K562 (cell line): ENCODE data around the gene WFIKKN1. TPM values are rescaled to one million over a fixed set of nuclear protein-coding genes. Genes with fewer than 3 reads are reported as not detected.

ENCODE experiments used
- ATAC-seq: fragments of 200-7000 bp; cut with Tn5 transposase; 3 replicates; pipeline ENCODE4 v1.9.1; 2020; ENCODE audit warnings: moderate library complexity
- BruUV-seq: library from RNA; stranded (reverse); fragments of 400-500 nt; replicated peaks from 2 replicates; lab custom pipeline; 2021; lab: Mats Ljungman, UMichigan
- CTCF ChIA-PET: fragments of 300-600 bp; formaldehyde crosslinking; extraction: SDS; loops from one replicate; lab custom pipeline; 2021; ENCODE audit warnings: low intra/inter-chr PET ratio; lab: Yijun Ruan, JAX
- POLR2A ChIA-PET: fragments of 300-600, 350-650 bp; sonication (Branson Sonifier 250); formaldehyde crosslinking; extraction: SDS; loops from one replicate; lab custom pipeline; 2021; ENCODE audit warnings: antibody characterized with exemption, inconsistent platforms; lab: Yijun Ruan, JAX
- DNase-seq, 4 experiments: peaks; one replicate each; pipeline versions ENCODE4 v3.0.0 to v3.0.0-alpha.2; 2011 to 2018; ENCODE audit warnings: low spot score in 3 of 4, mixed read lengths in 3 of 4; ENCODE audit errors: extremely low read depth in 1 of 4
- FAIRE-seq: peaks from 2 replicates; lab custom pipeline; 2011; peaks lifted over from hg19 to GRCh38; lab: Jason Lieb, UNC
- H2AFZ ChIP-seq: 2 replicates; pipeline ENCODE4 v1.6.0; 2011; ENCODE audit warnings: low read depth, low read length, control low read depth, inconsistent platforms
- H3K27ac ChIP-seq: fragments of 200-600 bp; 3 replicates; pipeline ENCODE4 v1.8.0; 2011; ENCODE audit warnings: low read depth, mild to moderate bottlenecking, control low read depth, inconsistent platforms, low read length, moderate library complexity, mixed read lengths; ENCODE audit errors: extremely low read depth
- H3K27me3 ChIP-seq, 2 experiments: fragments of 300-600 bp in 1 of 2; 2 replicates in 1 of 2; 3 replicates in 1 of 2; pipeline versions ENCODE4 v1.6.0 to v1.8.0; 2011; ENCODE audit warnings: inconsistent platforms in 2 of 2, low read length in 2 of 2, mild to moderate bottlenecking in 1 of 2, mixed read lengths in 1 of 2, moderate library complexity in 1 of 2; ENCODE audit not compliant: control insufficient read depth in 2 of 2, insufficient read depth in 2 of 2
- H3K36me3 ChIP-seq: fragments of 300-600 bp; 3 replicates; pipeline ENCODE4 v1.8.0; 2011; ENCODE audit warnings: mild to moderate bottlenecking, low read length, inconsistent platforms; ENCODE audit not compliant: control insufficient read depth, insufficient read depth
- H3K4me1 ChIP-seq, 2 experiments: fragments of 200-600 bp in 1 of 2; replicated peaks in 1 of 2; 2 replicates in 1 of 2; 3 replicates in 1 of 2; pipeline versions ENCODE4 v1.5.1 to v1.8.0; 2011; ENCODE audit warnings: inconsistent platforms in 2 of 2, low read length in 2 of 2, mild to moderate bottlenecking in 1 of 2, mixed read lengths in 1 of 2, moderate library complexity in 1 of 2; ENCODE audit not compliant: control insufficient read depth in 2 of 2, insufficient read depth in 2 of 2
- H3K4me2 ChIP-seq: 2 replicates; pipeline ENCODE4 v1.6.1; 2011; ENCODE audit warnings: low read length, control low read depth, inconsistent platforms, mixed read lengths; ENCODE audit not compliant: insufficient read depth
- H3K4me3 ChIP-seq: fragments of 200-600 bp; sonication (generic), shearing (Covaris generic); 2 replicates; pipeline ENCODE4 v1.5.1; 2016; ENCODE audit warnings: control low read depth, inconsistent platforms
- H3K79me2 ChIP-seq: fragments of 200-600 bp; 3 replicates; pipeline ENCODE4 v1.8.0; 2011; ENCODE audit warnings: low read length, inconsistent platforms; ENCODE audit not compliant: control insufficient read depth, insufficient read depth
- H3K9ac ChIP-seq, 2 experiments: 2 replicates each; pipeline versions ENCODE4 v1.6.0 to v1.6.1; 2011; ENCODE audit warnings: low read depth in 2 of 2, low read length in 2 of 2, control low read depth in 1 of 2, inconsistent platforms in 1 of 2, mild to moderate bottlenecking in 1 of 2, mixed read lengths in 1 of 2; ENCODE audit not compliant: insufficient read depth in 1 of 2
- H3K9me1 ChIP-seq: one replicate; pipeline ENCODE4 v1.6.0; 2011; ENCODE audit warnings: inconsistent platforms, mild to moderate bottlenecking, low read length, moderate library complexity; ENCODE audit not compliant: control insufficient read depth, insufficient read depth
- H3K9me3 ChIP-seq: replicated peaks from 2 replicates; pipeline ENCODE4 v1.5.1; 2011; ENCODE audit warnings: low read depth, low read length, inconsistent platforms; ENCODE audit not compliant: control insufficient read depth, insufficient read depth
- H4K20me1 ChIP-seq: replicated peaks from 2 replicates; pipeline ENCODE4 v1.6.1; 2011; ENCODE audit warnings: low read length, inconsistent platforms, mixed read lengths; ENCODE audit not compliant: control insufficient read depth, insufficient read depth
- ADNP ChIP-seq: fragments of 200-800 bp; sonication (Bioruptor generic); IDR thresholded peaks from 2 replicates; pipeline ENCODE4 v1.6.1; 2016; ENCODE audit warnings: missing genetic modification characterization, missing compliant biosample characterization
- BDP1 ChIP-seq: IDR thresholded peaks from 3 replicates; pipeline ENCODE4 v1.6.1; 2011; ENCODE audit not compliant: insufficient read length, insufficient read depth
- BRD4 ChIP-seq: fragments of 200-600 bp; sonication (generic); IDR thresholded peaks from 2 replicates; pipeline ENCODE4 v1.6.1; 2017; ENCODE audit warnings: inconsistent platforms
- GABPB2 ChIP-seq: fragments of 250-450 bp; sonication (Bioruptor Pico); conservative IDR thresholded peaks from 2 replicates; pipeline ENCODE4 v1.5.1; 2021; ENCODE audit warnings: mild to moderate bottlenecking
- MAFF ChIP-seq: IDR thresholded peaks from 2 replicates; pipeline ENCODE4 v1.6.1; 2012; ENCODE audit warnings: low read length, improper control_type of control experiment
- PHF8 ChIP-seq: fragments of 200-600 bp; sonication (generic); IDR thresholded peaks from 2 replicates; pipeline ENCODE4 v1.6.1; 2012; ENCODE audit warnings: mixed run types, mild to moderate bottlenecking, inconsistent platforms, low read length, moderate library complexity, borderline replicate concordance
- POLR2G ChIP-seq: fragments of 200-400 bp; formaldehyde crosslinking; IDR thresholded peaks from 2 replicates; pipeline ENCODE4 v1.6.1; 2017; ENCODE audit warnings: low read depth, mild to moderate bottlenecking, antibody characterized with exemption, low read length, moderate library complexity
- TCF7 ChIP-seq: sonication (generic); IDR thresholded peaks from 2 replicates; pipeline ENCODE4 v1.6.1; 2016; ENCODE audit warnings: antibody characterized with exemption, borderline replicate concordance
- XRCC4 ChIP-seq: IDR thresholded peaks from one replicate; pipeline ENCODE4 v1.6.1; 2011; ENCODE audit not compliant: insufficient read depth, insufficient read length; ENCODE audit errors: extremely low read depth
- ZNF3 ChIP-seq: fragments of 250-450 bp; sonication (Bioruptor Pico); IDR thresholded peaks from 2 replicates; pipeline ENCODE4 v1.5.0; 2021; ENCODE audit warnings: mild to moderate bottlenecking, moderate library complexity
- ZSCAN32 ChIP-seq: fragments of 450-650 bp; formaldehyde crosslinking; IDR thresholded peaks from 2 replicates; pipeline ENCODE4 v1.4.0; 2020; ENCODE audit warnings: mild to moderate bottlenecking, moderate library complexity
- WGBS: fragments of 100-300 bp; shearing (Covaris generic); methylation state at CpG from one replicate; pipeline ENCODE4 v1.1.6; 2016; ENCODE audit warnings: low coverage, mixed read lengths; ENCODE audit not compliant: insufficient coverage; ENCODE audit errors: missing lambda C conversion rate; 5-methylcytosine and 5-hydroxymethylcytosine counted together
- in situ Hi-C: fragments of 300-500 bp; cut with MboI; formaldehyde crosslinking; loops from 4 replicates; pipeline ENCODE4 v1.15.0; 2018; ENCODE audit warnings: inconsistent platforms, mixed read lengths
- intact Hi-C: fragments of 100-400 bp; cut with micrococcal nuclease; formaldehyde crosslinking; loops from 2 replicates; pipeline ENCODE4 v1.14.2; 2022
- polyA plus RNA-seq, 8 experiments: library from polyadenylated mRNA; depleted of rRNA in 4 of 8; stranded (reverse) in 5 of 8; unstranded in 3 of 8; fragments of >200 nt; fragmentation: Nextera tagmentation in 2 of 8; fragmentation: Illumina TruSeq in 1 of 8; extraction: Ambion mirVana in 2 of 8; extraction: Trizol in 1 of 8; gene quantifications; 2 replicates each; pipeline versions ENCODE4 v1.2.1 to v1.2.3, GENCODE V29; 2011 to 2014; ENCODE audit warnings: inconsistent platforms in 1 of 8, missing spikeins in 1 of 8
- total RNA-seq, 7 experiments: library from RNA; depleted of rRNA in 6 of 7; stranded (reverse); fragments of >200 nt in 6 of 7; fragmentation: Illumina TruSeq in 2 of 7; extraction: Trizol in 2 of 7; gene quantifications; 2 replicates each; pipeline versions ENCODE4 v1.2.1 to v1.2.3, GENCODE V29; 2011 to 2021; ENCODE audit warnings: low replicate concordance in 1 of 7
- TF ChIP-seq, protein P1 (sequence below), 2 experiments: fragments of 450-650 bp; formaldehyde crosslinking in 1 of 2; IDR thresholded peaks; 2 replicates each; pipeline versions ENCODE4 v1.4.0 to v1.6.1; 2014 to 2020; ENCODE audit warnings: mild to moderate bottlenecking in 2 of 2, borderline replicate concordance in 1 of 2, low read depth in 1 of 2

The WFIKKN1 gene
- total and polyA plus RNA-seq, 9 of the 15 experiments (the other 6 are each of a cell fraction or from before 2014, with no cell fraction given) = 0.14 to 1.1 (median 0.50) TPM; not detected in 4

DNA sequence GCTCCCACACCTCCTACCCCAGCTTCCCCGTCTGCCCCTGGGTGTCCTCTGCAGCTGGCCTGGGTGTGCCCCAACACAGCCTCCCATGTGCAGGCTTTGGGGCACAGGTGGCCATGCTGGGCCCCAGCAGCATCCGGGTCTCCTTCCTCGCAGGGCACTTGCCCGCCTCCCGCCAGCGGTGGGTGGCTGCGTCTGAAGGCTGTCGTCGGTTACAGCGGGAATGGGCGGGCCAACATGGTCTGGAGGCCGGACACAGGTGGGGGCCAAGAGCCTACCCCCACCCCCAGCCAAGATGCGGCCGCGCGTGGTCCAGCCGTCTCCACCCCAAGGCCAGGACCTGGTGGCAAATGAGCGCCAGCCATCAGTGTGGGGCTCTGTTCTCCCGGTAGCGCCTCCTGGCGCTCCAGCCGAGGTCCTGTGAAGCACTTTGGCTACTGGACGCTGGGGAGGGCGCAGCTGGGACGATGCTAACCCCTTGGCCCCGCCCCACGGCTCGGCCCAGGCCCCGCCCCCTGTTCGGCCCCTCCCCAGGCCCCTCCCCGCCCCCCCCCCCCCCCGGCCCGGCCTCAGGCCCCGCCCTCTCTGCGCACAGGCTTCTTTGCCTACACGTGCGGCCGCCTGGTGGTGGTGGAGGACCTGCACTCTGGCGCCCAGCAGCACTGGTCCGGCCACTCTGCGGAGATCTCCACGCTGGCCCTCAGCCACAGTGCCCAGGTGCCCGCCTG lies 29.8 kb downstream of the WFIKKN1 start:
- in situ Hi-C loops (no loop called here), intact Hi-C loops (loop anchor here (2.0 to 10.0 kb wide), 2 partner anchors 72 to 266 kb away; partner anchors contain the start of gene NME4)
- no peaks in the 10 kb centered on the region for H3K27me3 ChIP-seq
- H3K9me1 ChIP-seq = no peaks in the 10 kb centered on the region
- POLR2A ChIA-PET = interaction anchor here (0.6 kb wide), 3 partner anchors 10 to 82 kb away, joined by 3 to 5 read pairs (median 3); no protein-coding TSS in a partner anchor
- CTCF ChIA-PET = interaction anchor here (0.6 to 1.9 kb wide), 2 partner anchors 82 to 503 kb away, joined by 3 to 8 read pairs; no protein-coding TSS in a partner anchor
- peak overlapping the region; percentile 66; the same call in 2 of the 3 replicates for H3K27ac ChIP-seq
- H3K4me1 ChIP-seq = peaks cover 2 to 92% of the 10 kb centered on the region in 2 experiments; a peak in 4 of 5 replicates
- H3K4me2 ChIP-seq = peak overlapping the region; percentile 78
- H3K79me2 ChIP-seq = no peaks in the 10 kb centered on the region; the same call in 2 of the 3 replicates
- peak overlapping the region; percentile 70 to 95; a peak in 3 of 4 replicates for H3K9ac ChIP-seq
- no peaks in the 10 kb centered on the region for H3K36me3 ChIP-seq
- DNase-seq (peak; percentile 95 to 98 (median 97)), FAIRE-seq (peak; percentile 95), ATAC-seq (peak; percentile 99)
- H3K9me3 ChIP-seq = no peaks in the 10 kb centered on the region
- peak overlapping the region; percentile 95 for H2AFZ ChIP-seq
- H3K4me3 ChIP-seq = peak overlapping the region; percentile 20; the same call in 1 of the 2 replicates
- H4K20me1 ChIP-seq = no peaks in the 10 kb centered on the region
- 13% methylated on average over 28 of the region's 43 CpGs for WGBS
- no TSS peak for BruUV-seq
- TF ChIP-seq ZSCAN32 (CRISPR knock-in tag) (no peak), ADNP (tag) (no peak), PHF8 (no peak), XRCC4 (no peak), BRD4 (no peak), BDP1 (no peak), MAFF (no peak), TCF7 (no peak), ZNF3 (no peak), POLR2G (peak; percentile 83), GABPB2 (CRISPR knock-in tag) (no peak)
- TF ChIP-seq, protein P1, sequence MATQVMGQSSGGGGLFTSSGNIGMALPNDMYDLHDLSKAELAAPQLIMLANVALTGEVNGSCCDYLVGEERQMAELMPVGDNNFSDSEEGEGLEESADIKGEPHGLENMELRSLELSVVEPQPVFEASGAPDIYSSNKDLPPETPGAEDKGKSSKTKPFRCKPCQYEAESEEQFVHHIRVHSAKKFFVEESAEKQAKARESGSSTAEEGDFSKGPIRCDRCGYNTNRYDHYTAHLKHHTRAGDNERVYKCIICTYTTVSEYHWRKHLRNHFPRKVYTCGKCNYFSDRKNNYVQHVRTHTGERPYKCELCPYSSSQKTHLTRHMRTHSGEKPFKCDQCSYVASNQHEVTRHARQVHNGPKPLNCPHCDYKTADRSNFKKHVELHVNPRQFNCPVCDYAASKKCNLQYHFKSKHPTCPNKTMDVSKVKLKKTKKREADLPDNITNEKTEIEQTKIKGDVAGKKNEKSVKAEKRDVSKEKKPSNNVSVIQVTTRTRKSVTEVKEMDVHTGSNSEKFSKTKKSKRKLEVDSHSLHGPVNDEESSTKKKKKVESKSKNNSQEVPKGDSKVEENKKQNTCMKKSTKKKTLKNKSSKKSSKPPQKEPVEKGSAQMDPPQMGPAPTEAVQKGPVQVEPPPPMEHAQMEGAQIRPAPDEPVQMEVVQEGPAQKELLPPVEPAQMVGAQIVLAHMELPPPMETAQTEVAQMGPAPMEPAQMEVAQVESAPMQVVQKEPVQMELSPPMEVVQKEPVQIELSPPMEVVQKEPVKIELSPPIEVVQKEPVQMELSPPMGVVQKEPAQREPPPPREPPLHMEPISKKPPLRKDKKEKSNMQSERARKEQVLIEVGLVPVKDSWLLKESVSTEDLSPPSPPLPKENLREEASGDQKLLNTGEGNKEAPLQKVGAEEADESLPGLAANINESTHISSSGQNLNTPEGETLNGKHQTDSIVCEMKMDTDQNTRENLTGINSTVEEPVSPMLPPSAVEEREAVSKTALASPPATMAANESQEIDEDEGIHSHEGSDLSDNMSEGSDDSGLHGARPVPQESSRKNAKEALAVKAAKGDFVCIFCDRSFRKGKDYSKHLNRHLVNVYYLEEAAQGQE (IDR thresholded peaks at IDR 0.05; ENCODE audit: borderline replicate concordance) = peak; percentile 56; the same call in 1 of the 2 replicates
- TF ChIP-seq, protein P1 (CRISPR knock-in tag; IDR thresholded peaks at IDR 0.05; ENCODE audit: low read depth) = no peak
